ENCODE data around the gene BOLA2B.
"Not testable (repeated sequence)": the region's sequence is repeated elsewhere in the genome, so short reads cannot be mapped to it uniquely, and the experiment has no call there.

BOLA2B gene

DNA sequence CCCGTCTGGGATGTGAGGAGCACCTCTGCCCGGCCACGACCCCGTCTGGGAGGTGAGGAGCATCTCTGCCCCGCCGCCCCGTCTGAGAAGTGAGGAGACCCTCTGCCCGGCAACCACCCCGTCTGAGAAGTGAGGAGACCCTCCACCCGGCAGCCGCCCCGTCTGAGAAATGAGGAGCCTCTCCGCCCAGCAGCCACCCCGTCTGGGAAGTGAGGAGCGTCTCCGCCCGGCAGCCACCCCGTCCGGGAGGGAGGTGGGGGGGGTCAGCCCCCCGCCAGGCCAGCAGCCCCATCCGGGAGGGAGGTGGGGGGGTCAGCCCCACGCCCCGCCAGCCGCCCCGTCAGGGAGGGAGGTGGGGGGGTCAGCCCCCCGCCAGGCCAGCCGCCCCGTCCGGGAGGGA, 24.7 kb downstream of the BOLA2B start:
- DNase-seq (ENCODE audit: low spot score in 2 of 2); H3K27ac Mint-ChIP-seq; H3K9me3 Mint-ChIP-seq; H3K4me3 Mint-ChIP-seq; H3K36me3 Mint-ChIP-seq; ATAC-seq: not testable (repeated sequence)
- peaks cover 20% of the 10 kb centered on the region for H3K4me1 Mint-ChIP-seq

DNA sequence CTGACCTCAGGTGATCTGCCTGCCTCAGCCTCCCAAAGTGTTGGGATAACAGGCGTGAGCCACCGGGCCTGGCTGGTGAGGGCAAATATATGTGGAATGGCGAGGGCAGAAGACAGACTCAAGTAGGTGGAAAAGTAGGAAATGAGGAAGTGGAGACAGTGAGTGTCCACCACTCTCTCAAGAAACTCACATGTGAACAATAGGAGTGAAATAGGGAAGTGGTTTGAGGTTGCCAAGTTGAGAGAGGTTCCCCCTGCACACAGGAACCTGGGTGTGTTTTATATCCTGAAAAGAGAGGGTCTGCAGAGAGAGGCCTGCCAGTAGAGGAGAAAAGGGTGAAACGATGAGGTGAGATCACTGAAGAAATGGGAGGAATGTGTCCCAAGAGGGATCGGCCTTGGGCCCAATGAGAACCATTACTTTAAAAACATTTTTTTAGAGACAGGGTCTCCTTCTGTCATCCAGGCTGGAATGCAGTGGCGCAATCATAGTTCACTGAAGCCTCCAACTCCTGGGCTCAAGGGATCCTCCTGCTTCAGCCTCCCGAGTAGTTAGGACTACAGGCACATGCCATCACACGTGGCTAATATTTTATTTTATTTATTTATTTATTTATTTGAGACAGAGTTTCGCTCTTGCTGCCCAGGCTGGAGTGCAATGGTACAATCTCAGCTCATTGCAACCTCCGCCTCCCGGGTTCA, 27.1 kb downstream of the BOLA2B start:
- Mint-ChIP-seq H3K27ac (peak overlapping the region; percentile 29), H3K36me3 (no peaks in the 10 kb centered on the region), H3K9me3 (no peaks in the 10 kb centered on the region), H3K4me3 (no peak overlapping the region), H3K4me1 (peaks cover 20% of the 10 kb centered on the region)
- DNase-seq (ENCODE audit: low spot score in 2 of 2), result no peak
- peak; percentile 65 for ATAC-seq

DNA sequence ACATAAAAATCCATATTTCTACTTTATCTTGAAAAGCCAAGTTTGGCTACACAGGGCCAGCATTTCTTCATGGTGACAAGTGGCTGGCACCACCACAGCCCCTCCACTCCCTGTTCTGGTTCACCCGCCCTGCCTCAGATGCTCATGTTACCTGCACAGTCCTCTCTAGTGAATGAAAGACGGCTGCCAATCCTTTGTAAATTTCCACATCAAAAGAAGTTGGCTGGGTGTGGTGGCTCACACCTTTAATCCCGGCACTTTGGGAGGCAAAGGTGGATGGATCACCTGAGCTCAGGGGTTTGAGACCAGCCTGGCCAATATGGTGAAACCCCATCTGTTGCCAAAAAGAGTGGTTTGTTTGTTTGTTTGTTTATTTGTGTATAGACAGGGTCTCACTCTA, 29.9 kb downstream of the BOLA2B start:
- Mint-ChIP-seq H3K4me3 (no peak overlapping the region), H3K9me3 (no peaks in the 10 kb centered on the region), H3K4me1 (peaks cover 20% of the 10 kb centered on the region), H3K27ac (no peak overlapping the region), H3K36me3 (no peaks in the 10 kb centered on the region)
- ATAC-seq (no peak), DNase-seq (ENCODE audit: low spot score in 2 of 2) (no peak)

DNA sequence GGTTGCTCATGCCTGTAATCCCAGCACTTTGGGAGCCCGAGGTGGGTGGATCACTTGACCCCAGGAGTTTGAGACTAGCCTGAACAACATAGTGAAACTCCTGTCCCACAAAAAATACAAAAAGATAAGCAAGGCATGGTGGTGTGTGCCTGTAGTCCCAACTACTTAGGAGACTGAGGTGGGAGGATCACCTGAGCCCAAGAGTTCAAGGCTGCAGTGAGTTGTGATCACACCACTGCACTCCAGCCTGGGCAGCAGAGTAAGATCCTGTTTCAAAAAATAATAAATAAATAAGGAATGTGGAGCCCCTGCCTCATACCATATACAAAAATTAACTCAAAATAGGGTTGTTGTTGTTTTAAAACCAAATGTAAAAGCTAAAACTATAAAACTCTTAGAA, 36.3 kb downstream of the BOLA2B start:
- no peak overlapping the region for H3K4me3 Mint-ChIP-seq
- no peak for ATAC-seq
- no peaks in the 10 kb centered on the region for H3K9me3 Mint-ChIP-seq
- no peak overlapping the region for H3K27ac Mint-ChIP-seq
- H3K36me3 Mint-ChIP-seq, result no peaks in the 10 kb centered on the region
- no peak for DNase-seq (ENCODE audit: low spot score in 2 of 2)
- no peaks in the 10 kb centered on the region for H3K4me1 Mint-ChIP-seq

DNA sequence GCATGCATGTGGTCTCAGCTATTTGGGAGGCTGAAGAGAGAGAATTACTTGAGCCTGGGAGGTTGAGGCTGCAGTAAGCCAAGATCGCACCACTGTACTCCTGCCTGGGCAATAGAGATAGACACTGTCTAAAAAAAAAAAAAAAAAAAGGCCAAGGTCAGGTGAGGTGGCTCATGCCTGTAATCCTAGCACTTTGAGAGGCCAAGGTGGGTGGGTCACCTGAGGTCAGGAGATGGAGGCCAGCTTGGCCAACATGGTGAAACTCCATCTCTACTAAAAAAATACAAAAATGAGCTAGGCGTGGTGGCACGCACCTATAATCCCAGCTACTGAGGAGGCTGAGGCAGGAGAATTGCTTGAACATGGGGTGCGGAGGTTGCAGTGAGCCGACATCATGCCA, 38.3 kb downstream of the BOLA2B start:
- DNase-seq (ENCODE audit: low spot score in 2 of 2) (no peak), ATAC-seq (no peak)
- no peaks in the 10 kb centered on the region for H3K9me3 Mint-ChIP-seq
- no peaks in the 10 kb centered on the region for H3K36me3 Mint-ChIP-seq
- no peaks in the 10 kb centered on the region for H3K4me1 Mint-ChIP-seq
- H3K4me3 Mint-ChIP-seq, result no peak overlapping the region
- no peak overlapping the region for H3K27ac Mint-ChIP-seq

DNA sequence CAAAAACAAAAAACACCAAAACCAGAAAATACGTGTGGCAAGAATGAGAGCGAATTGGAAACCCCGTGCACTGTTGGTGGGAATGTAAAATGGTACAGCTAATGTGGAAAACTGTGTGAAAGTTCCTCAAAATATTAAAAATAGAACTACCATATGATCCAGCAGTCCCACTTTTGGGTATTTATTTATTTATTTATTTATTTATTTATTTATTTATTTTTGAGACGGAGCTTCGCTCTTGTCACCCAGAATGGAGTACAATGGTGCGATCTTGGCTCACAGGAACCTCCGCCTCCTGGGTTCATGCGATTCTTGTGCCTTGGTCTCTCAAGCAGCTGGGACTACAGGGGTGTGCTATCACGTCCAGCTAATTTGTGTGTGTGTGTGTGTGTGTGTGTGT, 40.9 kb downstream of the BOLA2B start:
- Mint-ChIP-seq H3K9me3 (peaks cover 6% of the 10 kb centered on the region), H3K4me3 (no peak overlapping the region), H3K27ac (no peak overlapping the region), H3K36me3 (no peaks in the 10 kb centered on the region), H3K4me1 (no peaks in the 10 kb centered on the region)
- DNase-seq (ENCODE audit: low spot score in 2 of 2) (no peak), ATAC-seq (no peak)

DNA sequence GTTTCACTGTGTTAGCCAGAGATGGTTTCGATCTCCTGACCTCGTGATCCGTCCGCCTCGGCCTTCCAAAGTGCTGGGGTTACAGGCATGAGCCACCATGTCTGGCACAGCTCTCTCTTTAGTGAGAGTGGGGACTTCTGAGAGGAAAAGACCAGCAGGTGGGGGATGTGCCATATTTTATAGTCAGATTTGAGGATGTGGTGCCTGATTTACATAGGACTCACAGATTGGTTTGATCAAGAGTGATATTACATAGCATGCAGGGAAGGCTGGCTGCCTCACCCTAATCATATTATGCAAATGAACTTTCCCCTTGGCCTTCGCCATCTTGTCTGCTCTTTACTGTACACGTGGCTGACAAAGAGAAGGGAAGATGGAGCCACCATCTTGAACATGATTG, 42.4 kb downstream of the BOLA2B start:
- Mint-ChIP-seq H3K9me3 (peaks cover 6% of the 10 kb centered on the region), H3K36me3 (no peaks in the 10 kb centered on the region), H3K4me1 (no peaks in the 10 kb centered on the region), H3K4me3 (no peak overlapping the region), H3K27ac (no peak overlapping the region)
- no peak for ATAC-seq
- DNase-seq (ENCODE audit: low spot score in 2 of 2), result no peak

DNA sequence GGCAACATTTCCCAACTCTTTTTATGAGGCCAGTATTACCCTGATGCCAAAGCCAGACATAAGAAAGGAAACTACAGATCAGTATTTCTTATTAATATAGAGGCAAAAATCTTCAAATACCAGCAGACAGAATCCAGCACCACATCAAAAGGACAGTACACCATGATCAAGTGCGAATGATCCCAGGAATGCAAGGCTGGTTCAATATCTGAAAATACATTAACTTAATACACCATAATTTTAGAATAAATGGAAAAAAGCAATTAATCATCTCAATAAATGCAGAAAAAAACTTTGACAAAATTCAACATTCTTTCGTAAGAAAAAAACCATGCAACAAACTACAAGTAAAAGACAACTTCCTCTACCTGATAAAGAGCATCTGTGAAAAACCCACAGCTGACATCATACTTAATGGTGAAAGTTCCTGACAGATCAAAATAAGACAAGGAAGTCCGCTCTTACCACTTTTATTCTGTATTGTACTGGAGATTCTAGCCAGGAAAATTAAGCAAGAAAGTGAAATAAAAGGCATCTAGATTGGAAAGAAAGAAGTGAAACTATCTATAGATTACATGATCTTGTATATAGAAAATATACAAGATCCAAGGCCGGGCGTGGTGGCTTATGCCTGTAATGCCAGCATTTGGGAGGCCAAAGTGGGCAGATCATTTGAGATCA, 44.1 kb downstream of the BOLA2B start:
- Mint-ChIP-seq H3K36me3 (no peaks in the 10 kb centered on the region), H3K4me3 (no peak overlapping the region), H3K9me3 (peaks cover 6% of the 10 kb centered on the region), H3K4me1 (no peaks in the 10 kb centered on the region), H3K27ac (no peak overlapping the region)
- ATAC-seq, result no peak
- no peak for DNase-seq (ENCODE audit: low spot score in 2 of 2)

DNA sequence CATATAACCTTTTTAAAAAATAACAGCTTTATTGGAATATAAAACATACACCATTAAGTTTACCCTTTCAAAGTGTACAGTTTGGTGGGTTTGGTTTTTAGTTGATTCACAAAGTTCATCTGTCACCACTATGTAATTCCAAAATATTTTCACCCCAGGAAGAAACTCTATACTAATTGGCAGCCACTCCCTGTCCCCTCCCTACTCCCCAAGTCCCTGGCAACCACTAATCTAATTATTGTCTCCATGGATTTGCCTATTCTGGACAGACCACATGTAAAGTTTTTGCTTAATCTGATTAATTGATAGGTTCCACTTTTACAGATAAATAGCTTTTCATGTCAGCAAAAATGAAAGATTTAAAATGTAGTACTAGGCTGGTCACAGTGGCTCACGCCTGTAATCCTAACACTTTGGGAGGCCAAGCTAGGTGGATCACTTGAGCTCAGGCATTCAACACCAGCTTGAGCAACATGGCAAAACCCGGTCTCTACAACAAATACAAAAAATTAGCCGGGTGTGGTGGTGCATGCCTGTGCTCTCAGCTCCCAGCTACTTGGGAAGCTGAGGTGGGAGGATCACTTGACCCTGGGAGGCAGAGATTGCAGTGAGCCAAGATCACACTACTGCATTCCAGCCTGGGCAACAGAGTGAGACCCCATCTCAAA, 45.5 kb downstream of the BOLA2B start:
- ATAC-seq (no peak), DNase-seq (ENCODE audit: low spot score in 2 of 2) (no peak)
- H3K36me3 Mint-ChIP-seq, result no peaks in the 10 kb centered on the region
- H3K9me3 Mint-ChIP-seq, result peaks cover 6% of the 10 kb centered on the region
- H3K4me3 Mint-ChIP-seq, result no peak overlapping the region
- H3K27ac Mint-ChIP-seq, result no peak overlapping the region
- peaks cover 7% of the 10 kb centered on the region for H3K4me1 Mint-ChIP-seq

DNA sequence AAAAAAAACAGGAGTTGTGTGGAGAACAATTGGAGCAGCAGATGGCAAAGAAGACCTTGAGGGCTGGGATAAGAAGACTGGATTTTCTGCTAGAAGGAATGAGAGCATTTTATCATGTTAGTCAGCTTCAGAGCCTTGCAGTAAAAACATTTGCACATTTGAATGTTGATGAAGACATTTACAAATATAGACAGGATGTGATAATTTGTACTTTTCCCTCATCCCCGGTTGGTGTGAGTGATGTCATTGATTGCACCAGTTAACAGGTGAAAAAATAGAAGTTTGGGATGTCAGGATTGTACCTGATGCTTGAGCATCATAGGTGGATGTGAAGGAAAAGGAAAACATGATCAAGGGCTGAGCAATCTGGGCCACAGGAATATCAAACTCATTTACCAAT, 47.8 kb downstream of the BOLA2B start:
- Mint-ChIP-seq H3K9me3 (peaks cover 6% of the 10 kb centered on the region), H3K4me3 (no peak overlapping the region), H3K36me3 (no peaks in the 10 kb centered on the region), H3K27ac (no peak overlapping the region), H3K4me1 (peaks cover 17% of the 10 kb centered on the region)
- ATAC-seq, result no peak
- no peak for DNase-seq (ENCODE audit: low spot score in 2 of 2)

DNA sequence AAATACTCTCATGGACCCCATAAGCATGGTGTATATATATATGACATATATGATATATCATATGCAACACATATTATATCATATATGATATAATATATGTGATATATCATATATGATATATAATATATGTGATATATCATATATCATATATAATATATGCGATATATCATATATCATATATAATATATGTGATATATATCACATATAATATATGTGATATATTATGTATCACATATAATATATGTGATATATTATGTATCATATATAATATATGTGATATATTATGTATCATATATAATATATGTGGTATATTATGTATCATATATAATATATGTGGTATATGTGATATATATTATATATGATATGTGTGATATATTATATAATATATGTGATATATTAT, 48.5 kb downstream of the BOLA2B start:
- DNase-seq (ENCODE audit: low spot score in 2 of 2), result no peak
- H3K9me3 Mint-ChIP-seq, result peaks cover 6% of the 10 kb centered on the region

DNA sequence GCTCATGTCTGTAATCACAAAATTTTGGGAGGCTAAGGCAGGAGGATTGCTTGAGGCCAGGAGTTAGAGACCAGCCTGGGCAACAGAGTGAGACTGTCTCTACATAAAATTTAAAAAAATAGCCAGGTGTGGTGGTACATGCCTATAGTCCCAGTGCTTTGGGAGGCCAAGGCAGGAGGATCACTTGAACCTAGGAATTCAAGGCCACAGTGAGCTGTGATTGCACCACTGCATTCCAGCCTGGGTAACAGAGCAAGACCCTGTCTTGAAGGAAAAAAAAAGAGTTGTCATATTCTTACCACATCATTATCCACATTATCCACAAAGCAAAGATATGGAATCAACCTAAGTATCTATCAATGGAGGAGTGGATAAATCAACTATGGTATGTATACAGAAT, 49.4 kb downstream of the BOLA2B start:
- H3K9me3 Mint-ChIP-seq, result peaks cover 3% of the 10 kb centered on the region
- peaks cover 25% of the 10 kb centered on the region for H3K4me1 Mint-ChIP-seq
- ATAC-seq (no peak), DNase-seq (ENCODE audit: low spot score in 2 of 2) (no peak)
- H3K4me3 Mint-ChIP-seq, result no peak overlapping the region
- no peaks in the 10 kb centered on the region for H3K36me3 Mint-ChIP-seq
- H3K27ac Mint-ChIP-seq, result peak overlapping the region; percentile 84

More for the DNA sequence above, 48.5 kb downstream of the BOLA2B start:
- H3K4me3 Mint-ChIP-seq, result no peak overlapping the region
- no peak overlapping the region for H3K27ac Mint-ChIP-seq
- ATAC-seq, result no peak
- peaks cover 20% of the 10 kb centered on the region for H3K4me1 Mint-ChIP-seq
- no peaks in the 10 kb centered on the region for H3K36me3 Mint-ChIP-seq

DNA sequence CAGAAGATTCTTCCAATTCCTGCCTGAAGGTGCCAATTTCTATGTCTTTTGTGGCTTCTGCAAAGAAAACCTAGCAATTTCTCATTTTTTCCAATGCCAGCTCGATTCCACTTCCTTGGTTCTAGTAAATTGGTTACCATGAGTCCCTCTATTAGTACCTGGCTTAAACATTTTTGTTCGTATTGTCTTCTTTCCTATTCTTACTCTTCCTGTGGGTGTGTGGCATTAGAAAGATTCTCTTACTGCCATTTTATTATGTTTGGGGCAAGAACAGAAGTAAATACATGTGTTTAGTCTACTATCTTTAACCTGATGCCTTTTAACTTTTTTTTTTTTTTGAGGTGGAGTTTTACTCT, 50.1 kb downstream of the BOLA2B start:
- Mint-ChIP-seq H3K4me3 (peak overlapping the region; percentile 15), H3K27ac (peak overlapping the region; percentile 84), H3K4me1 (peaks cover 25% of the 10 kb centered on the region), H3K9me3 (no peaks in the 10 kb centered on the region), H3K36me3 (no peaks in the 10 kb centered on the region)
- ATAC-seq (peak; percentile 49), DNase-seq (ENCODE audit: low spot score in 2 of 2) (no peak)

All from stimulated activated effector memory CD8-positive, alpha-beta T cell treated with anti-CD3 and anti-CD28 coated beads, Interleukin-12 subunit alpha, Interleukin-12 subunit beta, amount 100 ng/mL, for 72 hours (primary cell).